Hepatic stellate cell (primary cell): ENCODE measurements around the gene TPCN2.

Experiments
- DNase-seq: peaks from one replicate; pipeline ENCODE4 v3.0.0; 2011; ENCODE audit warnings: low spot score

TPCN2 gene

GRCh38 chr11:69167130-69167915, 118.6 kb downstream of the TPCN2 start:
- DNase-seq = no peak

GRCh38 chr11:69167916-69168691, 119.4 kb downstream of the TPCN2 start:
- no peak for DNase-seq

- DNase-seq = no peak
Observed at GRCh38 chr11:69169479-69169878, 120.7 kb downstream of the TPCN2 start.

- DNase-seq = no peak
Observed at GRCh38 chr11:69170704-69171103, 122.0 kb downstream of the TPCN2 start.

GRCh38 chr11:69171476-69172240, 122.9 kb downstream of the TPCN2 start:
- DNase-seq = no peak

- no peak for DNase-seq
Observed at GRCh38 chr11:69172674-69173073, 123.9 kb downstream of the TPCN2 start.

GRCh38 chr11:69173331-69173730, 124.6 kb downstream of the TPCN2 start:
- no peak for DNase-seq

GRCh38 chr11:69173925-69174581, 125.3 kb downstream of the TPCN2 start:
- no peak for DNase-seq

GRCh38 chr11:69174841-69175240, 126.1 kb downstream of the TPCN2 start:
- no peak for DNase-seq

GRCh38 chr11:69178819-69179482, 130.2 kb downstream of the TPCN2 start:
- no peak for DNase-seq

GRCh38 chr11:69180226-69180625, 131.5 kb downstream of the TPCN2 start:
- DNase-seq = no peak

- no peak for DNase-seq
Observed at GRCh38 chr11:69180726-69181125, 132.0 kb downstream of the TPCN2 start.

- no peak for DNase-seq
Observed at GRCh38 chr11:69183613-69184012, 134.9 kb downstream of the TPCN2 start.
